Neural crest cell (in vitro differentiated cells): ENCODE measurements around the gene MMP21. TPM values are rescaled to one million over a fixed set of nuclear protein-coding genes. Genes with fewer than 3 reads are reported as not detected.
A peak's percentile ranks its signal among the peaks of the same experiment; 100 is the strongest.

Source experiments
- DNase-seq: peaks from one replicate; pipeline ENCODE4 v3.0.0; 2021; ENCODE audit warnings: low read depth, mixed read lengths, low spot score
- H3K27ac Mint-ChIP-seq: one replicate; pipeline ENCODE4 v1.8.0; 2021; ENCODE audit warnings: mild to moderate bottlenecking, mixed read lengths; ENCODE audit not compliant: unreplicated experiment
- H3K27me3 Mint-ChIP-seq: 2 replicates; pipeline ENCODE4 v1.8.0; 2021; ENCODE audit warnings: low read depth, mild to moderate bottlenecking, mixed read lengths
- H3K36me3 Mint-ChIP-seq: 2 replicates; pipeline ENCODE4 v1.8.0; 2021; ENCODE audit warnings: low read depth, mild to moderate bottlenecking, mixed read lengths
- H3K4me1 Mint-ChIP-seq: 2 replicates; pipeline ENCODE4 v1.8.0; 2021; ENCODE audit warnings: mixed read lengths
- H3K4me3 Mint-ChIP-seq: one replicate; pipeline ENCODE4 v1.8.0; 2021; ENCODE audit warnings: mild to moderate bottlenecking, mixed read lengths
- H3K9me3 Mint-ChIP-seq: 2 replicates; pipeline ENCODE4 v1.8.0; 2021; ENCODE audit warnings: mixed read lengths
- CTCF ChIP-seq: fragments of 200-600 bp; sonication (generic); conservative IDR thresholded peaks from 2 replicates; pipeline ENCODE4 v1.5.0; 2021; ENCODE audit warnings: antibody characterized with exemption, mild to moderate bottlenecking
- total RNA-seq: library from RNA; stranded (reverse); gene quantifications from 2 replicates; pipeline ENCODE4 v1.2.1, GENCODE V29; 2021

MMP21 gene
- total RNA-seq, 1 donor from 2014 or later = not detected

- Mint-ChIP-seq H3K4me1 (no peaks in the 10 kb centered on the region), H3K4me3 (no peak overlapping the region), H3K9me3 (peaks cover 2% of the 10 kb centered on the region), H3K36me3 (no peaks in the 10 kb centered on the region), H3K27me3 (no peaks in the 10 kb centered on the region), H3K27ac (no peak overlapping the region)
- TF ChIP-seq CTCF = no peak
- no peak for DNase-seq
Measured at GRCh38 chr10:125774581-125775191, 935 bp downstream of the MMP21 start.

- Mint-ChIP-seq H3K36me3 (no peaks in the 10 kb centered on the region), H3K4me3 (no peak overlapping the region), H3K27me3 (no peaks in the 10 kb centered on the region), H3K4me1 (no peaks in the 10 kb centered on the region), H3K27ac (no peak overlapping the region), H3K9me3 (no peaks in the 10 kb centered on the region)
- no peak for TF ChIP-seq CTCF
- DNase-seq = no peak
Measured at GRCh38 chr10:125773687-125774543, 1.7 kb downstream of the MMP21 start.

GRCh38 chr10:125772864-125773180, 2.8 kb downstream of the MMP21 start:
- Mint-ChIP-seq H3K27ac (no peak overlapping the region), H3K9me3 (no peaks in the 10 kb centered on the region), H3K27me3 (no peaks in the 10 kb centered on the region), H3K4me1 (no peaks in the 10 kb centered on the region), H3K36me3 (peaks cover 2% of the 10 kb centered on the region), H3K4me3 (no peak overlapping the region)
- no peak for TF ChIP-seq CTCF
- no peak for DNase-seq

- Mint-ChIP-seq H3K27ac (peak overlapping the region; percentile 19), H3K36me3 (peaks cover 3% of the 10 kb centered on the region), H3K4me3 (no peak overlapping the region), H3K4me1 (no peaks in the 10 kb centered on the region), H3K9me3 (no peaks in the 10 kb centered on the region), H3K27me3 (no peaks in the 10 kb centered on the region)
- no peak for TF ChIP-seq CTCF
- DNase-seq = no peak
Measured at GRCh38 chr10:125772112-125772863, 3.3 kb downstream of the MMP21 start.

- Mint-ChIP-seq H3K4me3 (no peak overlapping the region), H3K27me3 (no peaks in the 10 kb centered on the region), H3K36me3 (peaks cover 3% of the 10 kb centered on the region), H3K9me3 (no peaks in the 10 kb centered on the region), H3K27ac (no peak overlapping the region), H3K4me1 (no peaks in the 10 kb centered on the region)
- no peak for TF ChIP-seq CTCF
- DNase-seq = no peak
Measured at GRCh38 chr10:125770844-125771243, 4.8 kb downstream of the MMP21 start.
